Measurements from ENCODE around the gene EXOC3L1.

- TF ChIP-seq, protein P1, sequence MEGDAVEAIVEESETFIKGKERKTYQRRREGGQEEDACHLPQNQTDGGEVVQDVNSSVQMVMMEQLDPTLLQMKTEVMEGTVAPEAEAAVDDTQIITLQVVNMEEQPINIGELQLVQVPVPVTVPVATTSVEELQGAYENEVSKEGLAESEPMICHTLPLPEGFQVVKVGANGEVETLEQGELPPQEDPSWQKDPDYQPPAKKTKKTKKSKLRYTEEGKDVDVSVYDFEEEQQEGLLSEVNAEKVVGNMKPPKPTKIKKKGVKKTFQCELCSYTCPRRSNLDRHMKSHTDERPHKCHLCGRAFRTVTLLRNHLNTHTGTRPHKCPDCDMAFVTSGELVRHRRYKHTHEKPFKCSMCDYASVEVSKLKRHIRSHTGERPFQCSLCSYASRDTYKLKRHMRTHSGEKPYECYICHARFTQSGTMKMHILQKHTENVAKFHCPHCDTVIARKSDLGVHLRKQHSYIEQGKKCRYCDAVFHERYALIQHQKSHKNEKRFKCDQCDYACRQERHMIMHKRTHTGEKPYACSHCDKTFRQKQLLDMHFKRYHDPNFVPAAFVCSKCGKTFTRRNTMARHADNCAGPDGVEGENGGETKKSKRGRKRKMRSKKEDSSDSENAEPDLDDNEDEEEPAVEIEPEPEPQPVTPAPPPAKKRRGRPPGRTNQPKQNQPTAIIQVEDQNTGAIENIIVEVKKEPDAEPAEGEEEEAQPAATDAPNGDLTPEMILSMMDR (conservative IDR thresholded peaks at IDR 0.05) = no peak
- no peak for TF ChIP-seq EZH2 (IDR thresholded peaks at IDR 0.05; ENCODE audit: low read depth)
Observed at GRCh38 chr16:67146523-67147357, 43.2 kb downstream of the EXOC3L1 start.

Data from PC-9 (cell line).